ENCODE data around the gene RHAG.
"Not testable (repeated sequence)": the region's sequence is repeated elsewhere in the genome, so short reads cannot be mapped to it uniquely, and the experiment has no call there.

Gene RHAG

DNA sequence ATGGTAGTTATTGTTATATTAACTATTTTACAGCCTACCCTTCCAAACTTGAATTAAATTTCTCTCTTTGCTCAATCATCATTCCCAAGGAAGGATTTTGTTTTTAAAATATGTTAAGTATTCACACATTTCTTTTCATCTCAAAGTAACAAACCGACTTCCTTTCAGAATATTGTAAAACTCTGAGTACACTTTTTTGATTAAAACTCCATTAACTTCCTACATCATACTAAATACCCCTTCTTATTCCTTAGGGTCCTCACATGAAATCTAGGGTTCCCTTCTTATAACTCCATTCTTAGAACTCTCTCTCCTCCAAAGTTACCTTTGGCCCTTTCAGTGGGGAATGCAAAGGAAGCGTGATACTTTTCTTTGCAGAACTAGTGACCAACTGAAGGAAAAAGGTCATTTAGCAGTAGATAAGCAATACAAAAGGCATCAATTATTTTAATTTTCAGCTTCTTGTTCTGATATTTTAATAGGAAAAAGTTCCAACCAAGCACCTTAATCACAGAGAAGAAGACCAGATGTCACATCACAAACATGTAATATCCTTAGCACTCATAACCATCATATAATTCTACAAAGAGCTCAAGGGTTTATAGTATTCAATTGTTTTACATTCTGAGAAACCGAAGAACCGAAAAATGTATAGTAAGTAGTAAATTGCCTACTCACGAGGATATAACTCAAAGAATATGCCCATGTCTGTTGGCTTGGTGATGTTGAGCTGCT, 494 bp downstream of the RHAG start:
- no peak for DNase-seq

DNA sequence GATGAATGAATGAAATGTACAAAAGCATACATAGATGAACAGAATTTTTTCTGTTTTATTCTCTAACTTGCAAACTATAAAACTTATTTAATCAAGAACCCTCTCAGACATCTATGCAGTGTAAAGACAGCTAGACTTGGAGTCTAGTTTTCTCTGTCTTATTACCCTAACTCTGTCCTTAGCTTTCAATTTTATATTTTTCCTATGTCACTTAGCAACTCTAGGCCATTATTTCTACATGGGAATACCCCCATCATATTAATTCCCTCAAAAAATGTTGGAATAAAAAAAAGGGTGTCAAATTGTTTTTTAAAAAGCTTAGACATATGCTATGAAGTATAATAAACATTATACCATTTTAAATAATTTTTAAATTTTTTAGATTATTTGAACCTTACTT, 1.2 kb downstream of the RHAG start:
- DNase-seq, result no peak

DNA sequence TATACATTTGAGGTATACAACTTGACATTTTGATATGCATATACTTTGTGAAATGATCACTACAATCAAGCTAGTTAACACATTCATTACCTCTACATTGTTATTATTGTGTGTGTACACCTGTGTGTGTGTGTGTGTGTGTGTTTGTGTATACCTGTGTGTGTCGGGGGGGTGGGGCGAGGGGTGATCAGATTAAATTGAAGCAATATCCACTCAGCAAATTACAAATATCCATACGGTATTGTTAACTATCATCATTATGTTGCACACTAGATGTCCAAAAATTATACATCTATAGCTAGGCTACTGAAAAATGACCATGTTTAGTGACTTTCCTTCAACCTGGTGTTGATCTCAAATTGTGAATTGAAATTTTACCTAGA, 1.8 kb downstream of the RHAG start:
- no peak for DNase-seq

DNA sequence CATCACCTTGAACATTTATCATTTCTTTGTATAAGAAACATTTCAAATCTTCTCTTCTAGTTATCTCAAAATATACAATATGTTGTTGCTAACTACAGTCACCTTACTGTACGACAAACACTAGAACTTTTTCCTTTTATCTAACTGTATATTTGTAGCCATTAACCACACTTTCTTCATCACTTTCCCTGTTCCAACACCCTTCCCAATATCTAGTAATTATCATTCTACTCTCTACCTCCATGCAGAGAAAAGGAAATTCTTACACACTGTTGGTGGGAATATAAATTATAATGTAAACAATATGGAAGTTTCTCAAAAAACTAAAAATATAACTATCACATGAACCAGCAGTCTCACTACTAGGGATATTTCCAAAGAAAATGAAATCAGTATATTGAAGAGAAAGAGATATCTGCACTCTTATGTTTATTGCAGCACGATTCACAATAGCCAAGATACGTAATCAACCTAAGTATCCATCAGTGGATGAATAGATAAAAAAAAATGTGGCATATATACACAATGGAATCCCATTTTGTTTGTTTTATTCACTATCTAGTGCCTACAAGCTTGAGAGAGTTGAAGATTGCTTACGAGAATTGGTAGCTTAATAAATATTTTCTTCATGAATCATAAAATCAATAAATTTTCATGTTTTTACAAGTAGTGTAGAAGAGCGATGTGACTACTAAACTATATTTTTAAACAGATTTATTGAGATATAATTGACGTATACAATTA, 2.4 kb downstream of the RHAG start:
- DNase-seq, result no peak

DNA sequence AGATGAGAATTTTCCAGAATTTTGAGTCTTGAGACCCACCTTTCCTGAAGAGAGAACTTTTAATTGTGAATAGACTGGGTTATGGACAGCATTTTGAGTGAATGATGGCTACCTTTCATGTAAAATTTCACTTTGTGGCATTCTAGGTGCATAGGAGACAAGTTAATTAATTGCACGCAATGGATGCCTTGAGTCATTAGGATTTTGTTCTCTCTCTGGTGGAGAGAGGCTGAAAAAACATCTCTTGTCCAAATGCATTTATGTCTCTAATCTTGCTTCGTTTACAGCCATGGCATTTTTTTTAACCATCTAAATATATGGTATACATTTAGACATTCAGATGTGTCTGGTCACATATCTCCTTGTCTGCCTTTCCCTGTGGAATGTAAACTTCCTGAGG, 3.1 kb downstream of the RHAG start:
- no peak for DNase-seq

DNA sequence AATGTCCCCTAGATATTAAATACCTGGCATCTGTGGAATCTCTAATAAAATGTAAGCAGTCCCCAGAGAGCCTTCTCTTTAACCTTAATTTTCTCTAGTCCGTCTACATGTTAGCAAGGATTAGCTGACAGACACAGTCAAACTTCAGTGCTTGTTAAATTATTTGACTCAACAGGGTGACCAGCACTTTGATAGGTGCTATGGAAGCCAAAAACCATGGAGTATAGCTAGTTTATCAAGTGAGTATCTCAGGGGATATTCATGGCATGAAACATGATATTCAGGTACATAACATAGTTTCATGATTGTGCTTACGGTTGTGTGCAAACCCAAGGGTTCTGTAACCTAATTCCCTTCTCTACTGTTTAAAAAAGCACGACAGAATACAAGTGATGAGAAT, 3.9 kb downstream of the RHAG start:
- no peak for DNase-seq

DNA sequence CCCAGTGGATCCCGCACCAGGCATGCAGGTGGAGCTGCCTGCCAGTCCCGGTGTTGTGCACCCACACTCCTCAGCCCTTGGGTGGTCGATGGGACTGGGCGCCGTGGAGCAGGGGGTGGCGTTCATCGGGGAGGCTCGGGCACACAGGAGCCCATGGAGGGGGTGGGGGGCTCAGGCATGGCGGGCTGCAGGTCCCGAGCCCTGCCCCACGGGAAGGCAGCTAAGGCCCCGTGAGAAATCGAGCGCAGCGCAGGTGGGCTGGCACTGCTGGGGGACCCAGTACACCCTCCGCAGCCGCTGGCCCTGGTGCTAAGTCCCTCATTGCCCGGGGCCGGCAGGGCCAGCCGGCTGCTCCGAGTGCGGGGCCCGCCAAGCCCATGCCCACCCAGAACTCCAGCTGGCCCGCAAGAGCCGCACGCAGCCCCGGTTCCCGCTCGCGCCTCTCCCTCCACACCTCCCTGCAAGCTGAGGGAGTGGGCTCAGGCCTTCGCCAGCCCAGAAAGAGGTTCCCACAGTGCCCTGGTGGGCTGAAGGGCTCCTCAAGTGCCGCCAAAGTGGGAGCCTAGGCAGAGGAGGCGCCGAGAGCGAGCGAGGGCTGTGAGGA, 7.1 kb downstream of the RHAG start:
- DNase-seq, result not testable (repeated sequence)

DNA sequence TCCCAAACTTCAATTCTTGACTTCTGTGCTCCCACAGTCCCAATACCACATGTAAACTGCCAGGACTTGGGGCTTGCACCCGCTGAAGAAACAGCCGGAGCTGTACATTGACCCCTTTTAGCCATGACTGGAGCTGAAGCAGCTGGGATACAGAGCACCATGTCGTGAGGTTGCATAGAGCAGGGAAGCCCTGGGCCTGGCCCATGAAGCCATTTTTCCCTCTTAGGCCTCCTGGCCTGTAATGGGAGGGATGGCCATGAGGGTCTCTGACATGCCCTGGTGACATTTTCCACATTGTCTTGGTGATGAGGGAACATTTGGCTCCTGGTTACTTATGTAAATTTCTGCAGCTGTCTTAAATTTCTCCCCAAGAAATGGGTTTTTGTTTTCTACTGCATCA, 9.8 kb downstream of the RHAG start:
- no peak for DNase-seq

DNA sequence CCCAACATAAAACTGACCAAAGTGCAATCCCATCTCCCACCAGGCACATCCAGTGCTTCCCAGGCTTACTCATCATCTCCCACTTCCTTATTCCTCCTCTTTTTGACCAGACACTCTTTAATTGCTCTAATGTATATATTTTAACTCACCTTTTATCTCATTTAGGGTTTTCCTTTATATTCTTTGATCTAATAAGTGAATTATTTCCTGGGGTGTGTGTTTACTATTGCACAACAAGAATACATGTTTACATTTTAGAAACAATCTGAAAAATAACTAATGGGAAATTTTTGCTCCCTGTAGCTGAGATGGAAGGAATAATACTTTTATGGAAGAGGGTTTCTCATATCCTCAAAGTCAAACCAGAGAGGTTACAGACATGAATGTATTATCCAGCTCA, 18.4 kb downstream of the RHAG start:
- no peak for DNase-seq

DNA sequence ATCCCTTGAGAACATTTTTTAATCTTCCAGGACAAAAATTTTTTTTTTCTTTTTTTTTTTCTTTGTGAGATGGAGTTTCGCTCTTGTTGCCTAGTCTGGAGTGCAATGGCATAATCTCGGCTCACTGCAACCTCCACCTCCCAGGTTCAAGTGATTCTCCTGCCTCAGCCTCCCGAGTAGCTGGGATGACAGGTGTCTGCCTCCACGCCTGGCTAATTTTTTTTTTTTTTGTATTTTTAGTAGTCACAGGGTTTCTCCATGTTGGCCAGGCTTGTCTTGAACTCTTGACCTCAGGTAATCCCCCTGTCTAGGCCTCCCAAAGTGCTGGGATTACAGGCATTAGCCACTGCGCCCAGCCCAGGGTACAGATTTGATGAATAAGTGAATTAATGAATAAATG, 22.5 kb downstream of the RHAG start:
- DNase-seq, result not testable (repeated sequence)

DNA sequence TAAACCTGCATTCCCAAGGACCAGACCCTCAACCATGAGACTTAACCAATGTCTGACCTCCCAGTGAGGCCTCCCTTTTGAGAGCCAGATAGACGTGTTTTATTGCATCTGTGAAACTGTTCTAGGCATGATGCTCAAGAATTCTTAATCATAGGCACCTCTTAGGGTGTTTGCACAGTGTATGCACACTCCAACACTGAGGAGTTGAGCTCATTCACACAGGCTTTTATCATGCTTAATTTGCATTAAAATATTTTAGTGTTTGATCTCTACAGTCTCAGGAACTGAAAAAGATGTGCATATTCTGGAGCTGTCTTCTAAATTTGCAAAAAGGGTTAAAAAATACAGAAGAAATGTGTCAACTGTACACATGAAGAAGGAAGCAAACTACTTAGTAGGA, 27.4 kb downstream of the RHAG start:
- no peak for DNase-seq

DNA sequence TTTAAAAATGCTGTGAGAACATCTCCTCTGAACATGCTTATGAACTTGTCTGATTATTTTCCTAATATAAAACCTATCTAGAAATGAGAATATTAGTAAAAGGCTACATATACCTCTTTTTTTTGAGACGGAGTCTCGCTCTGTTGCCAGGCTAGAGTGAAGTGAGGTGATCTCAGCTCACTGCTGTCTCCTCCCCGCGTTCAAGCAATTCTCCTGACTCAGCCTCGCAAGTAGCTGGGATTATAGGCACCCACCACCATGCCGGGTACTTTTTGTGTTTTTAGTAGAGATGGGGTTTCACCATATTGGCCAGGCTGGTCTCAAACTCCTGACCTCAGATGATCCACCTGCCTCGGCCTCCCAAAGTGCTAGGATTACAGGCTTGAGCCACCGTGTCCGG, 28.4 kb downstream of the RHAG start:
- DNase-seq, result not testable (repeated sequence)

DNA sequence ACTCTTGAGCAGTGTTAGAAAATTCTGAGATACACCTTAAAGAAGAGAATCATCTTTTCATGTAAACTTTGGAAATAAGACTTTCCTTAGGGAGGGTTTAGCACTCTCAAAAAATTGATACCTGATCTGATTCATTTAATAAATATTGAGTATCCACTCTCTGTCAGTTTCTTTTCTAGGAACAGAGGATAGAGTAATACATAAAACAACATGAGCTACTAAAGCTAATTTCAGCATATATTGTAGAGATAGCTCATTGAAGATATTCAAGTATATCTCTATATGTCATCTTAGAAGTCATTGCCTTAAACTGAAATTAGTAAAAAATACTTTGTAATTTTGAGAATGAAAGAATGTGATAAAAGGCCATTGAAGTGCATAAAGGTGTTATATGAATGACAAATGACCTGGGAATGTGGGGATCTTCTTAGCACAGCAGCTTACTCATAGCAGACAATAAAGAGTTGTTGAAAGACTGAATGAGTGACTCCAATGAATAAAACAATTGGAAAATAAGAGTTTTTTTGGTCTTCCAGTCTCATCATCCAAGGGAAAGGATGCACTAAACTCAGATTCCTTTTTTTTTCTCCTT, 29.2 kb downstream of the RHAG start:
- no peak for DNase-seq

DNA sequence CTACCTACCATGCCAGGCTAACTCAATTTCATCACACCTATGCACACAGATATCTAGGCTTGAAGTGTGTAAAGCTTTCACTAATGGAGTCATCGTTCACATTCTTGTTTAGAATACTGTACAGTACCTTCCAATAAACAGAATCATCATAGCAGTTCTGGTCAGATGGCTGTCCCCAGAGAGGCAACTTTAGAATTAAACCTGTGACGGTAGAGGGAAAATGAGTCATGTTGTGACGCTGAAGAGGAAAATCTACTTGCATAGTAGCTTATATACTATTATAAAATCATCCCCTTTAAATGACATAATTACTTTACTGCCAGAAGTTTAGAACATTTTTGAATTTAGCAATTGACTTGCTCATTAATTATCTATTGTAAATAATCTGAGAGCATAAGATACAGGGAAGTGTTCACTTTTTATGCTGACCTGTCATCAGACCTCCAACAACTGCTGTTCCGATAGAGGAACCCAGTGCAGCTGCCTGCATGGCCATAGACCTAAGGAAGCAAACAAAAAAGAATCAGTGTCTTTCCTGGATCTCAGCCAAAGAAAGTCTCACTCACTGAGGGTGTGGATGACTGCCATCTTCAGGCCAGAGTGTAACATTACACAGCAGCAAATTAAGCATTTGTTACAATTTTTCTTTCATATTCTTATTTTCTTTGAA, 29.8 kb downstream of the RHAG start:
- DNase-seq, result peak in 1 of 5 experiments; percentile 58

DNA sequence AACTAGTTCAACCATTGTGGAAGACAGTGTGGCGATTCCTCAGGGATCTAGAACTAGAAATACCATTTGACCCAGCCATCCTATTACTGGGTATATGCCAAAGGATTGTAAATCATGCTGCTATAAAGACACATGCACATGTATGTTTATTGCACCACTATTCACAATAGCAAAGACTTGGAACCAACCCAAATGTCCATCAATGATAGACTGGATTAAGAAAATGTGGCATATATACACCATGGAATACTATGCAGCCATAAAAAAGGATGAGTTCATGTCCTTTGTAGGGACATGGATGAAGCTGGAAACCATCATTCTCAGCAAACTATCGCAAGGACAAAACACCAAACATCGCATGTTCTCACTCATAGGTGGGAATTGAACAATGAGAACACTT, 32.6 kb downstream of the RHAG start:
- DNase-seq, result not testable (repeated sequence)

DNA sequence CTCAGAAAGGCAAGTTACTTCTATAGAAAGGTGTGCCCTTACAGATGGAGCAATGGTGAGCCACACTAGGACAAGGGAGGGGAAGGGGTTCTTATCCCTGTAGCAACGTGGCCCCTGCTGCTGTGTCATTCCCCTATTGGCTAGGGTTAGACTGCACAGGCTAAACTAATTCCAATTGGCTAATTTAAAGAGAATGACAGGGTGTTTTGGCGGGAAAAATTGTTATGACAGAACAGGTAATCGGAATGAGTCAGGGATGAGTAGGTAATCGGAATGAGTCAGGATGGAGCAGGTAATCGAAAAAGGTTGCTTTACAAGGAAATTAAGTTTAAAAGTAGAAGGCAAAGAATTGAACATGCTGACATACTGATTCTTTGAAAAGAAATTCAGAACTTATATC, 49.4 kb downstream of the RHAG start:
- not testable (repeated sequence) for DNase-seq

DNA sequence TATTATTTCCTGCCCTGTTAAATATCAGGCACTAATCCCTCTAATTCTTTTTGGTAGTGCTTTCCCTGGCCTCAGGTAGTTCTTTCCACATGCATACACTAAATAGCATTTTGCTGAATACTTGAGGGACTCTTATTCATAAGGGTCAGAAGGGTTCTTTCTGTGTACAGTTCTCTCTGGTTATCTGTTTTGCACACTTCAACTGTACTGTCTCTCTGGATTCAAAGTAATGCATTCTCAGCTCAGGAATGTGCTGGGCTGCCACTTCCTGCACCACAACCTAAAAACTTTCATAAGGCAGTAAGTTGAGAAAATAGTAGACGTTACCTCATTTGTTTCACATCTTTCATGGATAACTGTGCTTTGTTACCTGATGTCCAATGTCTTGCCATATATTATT, 54.1 kb downstream of the RHAG start:
- no peak for DNase-seq

DNA sequence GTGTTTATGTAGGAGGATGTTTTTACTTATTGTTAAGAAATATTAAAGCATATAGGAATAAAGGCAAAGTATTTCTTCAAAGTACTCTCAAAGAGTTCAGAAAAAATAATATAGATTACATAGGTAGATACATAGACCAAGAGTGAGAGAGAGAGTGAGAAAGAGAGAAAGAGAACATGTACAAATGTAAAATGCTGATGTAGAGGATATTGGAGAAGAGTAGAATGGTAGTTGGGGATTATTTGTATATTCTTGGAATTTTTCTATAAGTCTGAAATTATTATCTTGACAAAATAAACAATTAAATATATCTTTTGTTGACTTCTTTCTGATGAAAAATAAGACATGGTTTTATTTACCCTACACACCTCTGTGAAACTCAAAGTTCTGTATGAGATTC, 57.0 kb downstream of the RHAG start:
- DNase-seq, result no peak

DNA sequence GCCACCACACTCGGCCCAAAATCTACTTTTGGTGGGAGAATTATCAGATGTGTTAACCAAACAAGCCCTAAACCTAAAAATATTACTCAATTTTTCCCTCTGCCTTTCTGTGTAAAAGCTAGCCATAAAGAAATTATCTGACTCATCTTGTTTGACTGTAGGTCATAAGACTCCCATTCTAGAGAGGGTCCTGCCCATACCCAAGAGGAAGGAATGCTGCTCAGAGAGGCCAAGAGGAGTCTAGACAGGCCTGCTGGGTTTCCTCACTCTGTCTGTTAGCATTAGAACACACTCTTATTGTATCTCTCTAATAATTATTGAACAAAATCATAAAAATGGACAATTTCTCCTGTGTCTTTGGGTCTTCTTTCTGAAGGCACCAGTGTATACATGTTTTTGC, 60.0 kb downstream of the RHAG start:
- no peak for DNase-seq

DNA sequence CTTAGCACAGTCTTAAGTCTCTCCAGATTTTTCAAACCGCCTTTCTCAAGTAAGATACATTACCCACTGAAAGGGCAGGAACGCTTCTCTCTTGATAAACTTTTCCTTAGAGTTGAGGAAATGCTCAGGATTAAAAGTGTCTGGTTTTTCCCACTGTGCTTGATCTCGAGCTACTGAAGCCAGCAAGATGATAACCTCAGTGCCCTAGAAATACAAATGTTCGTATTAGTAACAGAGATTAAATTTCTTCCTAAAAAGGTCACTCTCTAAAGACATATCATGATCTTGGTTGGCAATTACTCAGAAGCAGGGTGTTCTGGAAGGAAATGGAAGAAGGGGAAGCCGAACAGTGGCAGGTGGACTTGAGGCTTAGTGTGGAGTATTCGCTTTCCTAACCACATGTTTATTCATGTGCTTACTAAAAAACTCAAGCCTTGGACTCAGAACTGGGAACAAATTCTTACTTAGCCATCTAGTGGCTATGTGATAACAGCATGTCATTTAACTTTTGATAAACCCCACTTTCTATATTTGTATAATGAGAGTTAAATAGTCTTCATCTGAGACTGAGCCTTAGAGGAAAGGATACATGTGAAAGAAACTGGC, 66.1 kb downstream of the RHAG start:
- DNase-seq, result no peak

DNA sequence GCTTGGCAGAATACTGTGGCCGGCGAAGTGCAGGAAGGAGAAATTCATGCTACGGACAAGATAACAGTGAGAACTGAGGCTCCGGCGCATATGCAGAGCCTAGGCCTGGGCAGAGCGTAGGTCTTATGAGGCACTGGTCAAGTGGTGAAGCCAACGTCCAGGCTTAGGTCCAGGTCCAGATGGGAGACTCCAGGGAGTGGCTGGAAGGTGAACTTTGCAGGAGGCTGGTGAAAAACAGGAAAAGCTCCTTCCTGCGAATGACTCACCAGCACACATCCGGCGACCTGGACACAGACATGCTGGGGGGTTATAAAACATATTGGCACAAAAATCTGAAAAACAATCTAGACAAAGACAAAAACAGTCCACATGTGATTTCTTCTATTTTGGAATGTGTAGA, 70.8 kb downstream of the RHAG start:
- no peak for DNase-seq

DNA sequence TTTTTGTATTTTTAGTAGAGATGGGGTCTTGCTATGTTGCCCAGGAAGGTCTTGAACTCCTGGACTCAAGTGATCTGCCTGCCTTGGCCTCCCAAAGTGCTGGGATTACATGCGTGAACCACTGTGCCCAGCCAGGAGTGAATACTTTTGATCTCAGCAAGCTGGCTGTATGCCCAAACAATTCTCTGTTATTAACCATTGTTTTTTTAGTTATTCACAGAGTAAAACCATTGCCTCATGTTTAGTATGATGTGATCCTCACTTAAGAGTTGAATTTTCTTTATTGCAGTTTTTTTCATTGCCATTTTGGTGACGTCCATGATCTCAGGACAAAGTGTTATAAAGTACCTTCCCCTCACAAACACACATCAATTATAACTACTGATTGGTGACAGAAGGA, 71.4 kb downstream of the RHAG start:
- no peak for DNase-seq

DNA sequence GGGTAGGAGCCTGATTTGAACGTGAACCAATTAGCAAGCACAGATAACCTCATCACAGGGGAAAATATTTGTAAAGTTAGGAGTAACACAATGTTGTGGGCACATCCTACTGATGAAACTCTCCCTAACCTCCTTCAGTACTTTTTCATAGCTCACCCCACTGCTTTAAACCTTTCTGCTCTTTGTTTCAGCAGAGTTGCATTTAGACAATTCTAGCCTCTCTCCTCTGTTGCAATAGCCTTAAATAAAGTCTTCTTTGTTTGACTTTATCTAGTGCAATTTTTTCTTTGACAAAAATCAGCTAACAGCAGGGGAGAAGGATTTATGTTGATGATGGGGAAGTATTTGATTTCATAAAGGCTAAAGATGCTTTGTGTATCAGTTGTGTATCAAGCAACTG, 72.1 kb downstream of the RHAG start:
- DNase-seq, result no peak

Measured in T-helper 2 cell (primary cell).